Nephron progenitor cell (in vitro differentiated cells): ENCODE data around the gene FAM200B.
"Not testable (repeated sequence)": the region's sequence is repeated elsewhere in the genome, so short reads cannot be mapped to it uniquely, and the experiment has no call there.

Experiments used
- DNase-seq: peaks from one replicate; pipeline ENCODE4 v3.0.0; 2021
- H3K27ac Mint-ChIP-seq: 2 replicates; pipeline ENCODE4 v1.8.0; 2021; ENCODE audit warnings: mild to moderate bottlenecking, moderate library complexity, mixed read lengths
- H3K27me3 Mint-ChIP-seq: 2 replicates; pipeline ENCODE4 v1.8.0; 2021; ENCODE audit warnings: mild to moderate bottlenecking, low read depth, mixed read lengths; ENCODE audit not compliant: poor library complexity
- H3K36me3 Mint-ChIP-seq: 2 replicates; pipeline ENCODE4 v1.8.0; 2021; ENCODE audit warnings: low read depth, mixed read lengths
- H3K4me1 Mint-ChIP-seq: 2 replicates; pipeline ENCODE4 v1.8.0; 2021; ENCODE audit warnings: mixed read lengths
- H3K4me3 Mint-ChIP-seq: 2 replicates; pipeline ENCODE4 v1.8.0; 2021; ENCODE audit warnings: mild to moderate bottlenecking, moderate library complexity, mixed read lengths
- H3K9me3 Mint-ChIP-seq: 2 replicates; pipeline ENCODE4 v1.8.0; 2021; ENCODE audit warnings: mild to moderate bottlenecking, moderate library complexity, mixed read lengths
- TF ChIP-seq, protein P1 (sequence below): fragments of 200-600 bp; sonication (generic); IDR thresholded peaks from 2 replicates; pipeline ENCODE4 v1.5.0; 2021; ENCODE audit warnings: antibody characterized with exemption

Gene FAM200B

DNA sequence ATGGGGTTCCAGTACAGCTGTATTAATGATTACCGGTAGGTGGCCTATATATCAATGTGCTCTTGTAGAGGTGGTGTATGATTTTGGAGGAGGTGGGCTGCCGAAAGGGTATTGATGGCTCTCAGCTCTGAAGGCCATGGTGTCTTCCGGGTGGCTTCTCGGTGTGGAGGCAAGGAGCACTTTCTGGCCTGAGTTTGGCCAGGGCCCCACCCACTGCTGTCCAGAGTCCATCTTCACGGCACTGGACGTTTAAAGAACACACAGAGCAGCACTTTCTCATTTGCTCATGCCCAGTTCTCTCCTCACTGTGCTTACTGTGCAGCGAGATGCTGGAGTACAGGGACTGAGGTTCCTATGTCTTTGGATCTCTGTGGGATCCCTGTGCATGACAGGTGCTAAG is 37.3 kb downstream of the FAM200B start:
- H3K27me3 Mint-ChIP-seq = peaks cover 5% of the 10 kb centered on the region
- TF ChIP-seq, protein P1, sequence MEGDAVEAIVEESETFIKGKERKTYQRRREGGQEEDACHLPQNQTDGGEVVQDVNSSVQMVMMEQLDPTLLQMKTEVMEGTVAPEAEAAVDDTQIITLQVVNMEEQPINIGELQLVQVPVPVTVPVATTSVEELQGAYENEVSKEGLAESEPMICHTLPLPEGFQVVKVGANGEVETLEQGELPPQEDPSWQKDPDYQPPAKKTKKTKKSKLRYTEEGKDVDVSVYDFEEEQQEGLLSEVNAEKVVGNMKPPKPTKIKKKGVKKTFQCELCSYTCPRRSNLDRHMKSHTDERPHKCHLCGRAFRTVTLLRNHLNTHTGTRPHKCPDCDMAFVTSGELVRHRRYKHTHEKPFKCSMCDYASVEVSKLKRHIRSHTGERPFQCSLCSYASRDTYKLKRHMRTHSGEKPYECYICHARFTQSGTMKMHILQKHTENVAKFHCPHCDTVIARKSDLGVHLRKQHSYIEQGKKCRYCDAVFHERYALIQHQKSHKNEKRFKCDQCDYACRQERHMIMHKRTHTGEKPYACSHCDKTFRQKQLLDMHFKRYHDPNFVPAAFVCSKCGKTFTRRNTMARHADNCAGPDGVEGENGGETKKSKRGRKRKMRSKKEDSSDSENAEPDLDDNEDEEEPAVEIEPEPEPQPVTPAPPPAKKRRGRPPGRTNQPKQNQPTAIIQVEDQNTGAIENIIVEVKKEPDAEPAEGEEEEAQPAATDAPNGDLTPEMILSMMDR = no peak
- DNase-seq = no peak
- peaks cover 17% of the 10 kb centered on the region for H3K4me1 Mint-ChIP-seq
- H3K4me3 Mint-ChIP-seq = no peak overlapping the region
- no peak overlapping the region for H3K27ac Mint-ChIP-seq
- H3K9me3 Mint-ChIP-seq = no peaks in the 10 kb centered on the region
- H3K36me3 Mint-ChIP-seq = no peaks in the 10 kb centered on the region

DNA sequence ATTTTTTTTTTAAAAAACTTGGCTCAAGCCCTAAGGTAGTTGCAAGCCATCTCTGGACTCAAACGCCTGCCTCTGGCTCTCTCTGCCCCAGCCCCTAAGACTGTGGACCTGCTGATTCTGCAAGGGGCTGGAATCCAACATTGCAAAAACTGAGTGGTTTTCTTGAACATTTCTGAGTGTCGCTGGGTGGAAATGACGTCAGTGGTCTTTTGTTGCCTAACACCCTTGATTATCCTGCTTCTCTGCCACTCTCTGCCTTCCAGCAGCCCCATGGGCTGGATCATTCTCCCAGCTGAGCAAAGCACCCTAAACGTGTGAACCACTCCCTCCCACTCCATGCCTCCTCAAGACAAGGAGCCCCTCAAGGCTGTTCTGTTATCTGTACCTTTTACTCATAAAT is 37.9 kb downstream of the FAM200B start:
- DNase-seq = no peak
- TF ChIP-seq, protein P1 = no peak
- Mint-ChIP-seq H3K4me3 (no peak overlapping the region), H3K27me3 (peaks cover 5% of the 10 kb centered on the region), H3K9me3 (no peaks in the 10 kb centered on the region), H3K4me1 (peaks cover 16% of the 10 kb centered on the region), H3K36me3 (no peaks in the 10 kb centered on the region), H3K27ac (no peak overlapping the region)

DNA sequence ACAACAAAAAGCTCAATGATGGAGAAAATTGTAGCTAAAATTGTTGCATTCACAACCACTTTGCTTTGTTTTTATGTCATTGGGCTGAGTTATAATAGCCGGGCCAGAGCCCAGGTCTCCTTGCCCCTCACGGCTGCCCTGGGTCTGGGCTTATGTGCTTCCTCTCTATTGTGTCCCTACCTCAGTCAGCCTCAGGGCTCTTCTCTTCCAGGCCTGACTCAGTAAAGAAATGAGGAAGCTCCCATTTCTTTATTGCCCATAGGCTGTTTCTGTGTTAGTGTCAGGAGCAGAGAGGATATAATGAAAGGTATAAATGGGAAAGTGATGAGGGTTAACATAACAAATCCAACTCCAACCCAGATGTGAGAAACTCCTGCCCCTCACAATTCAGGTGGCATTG is 39.2 kb downstream of the FAM200B start:
- H3K4me1 Mint-ChIP-seq = peaks cover 12% of the 10 kb centered on the region
- H3K4me3 Mint-ChIP-seq = no peak overlapping the region
- DNase-seq = no peak
- H3K36me3 Mint-ChIP-seq = no peaks in the 10 kb centered on the region
- no peaks in the 10 kb centered on the region for H3K9me3 Mint-ChIP-seq
- H3K27ac Mint-ChIP-seq = no peak overlapping the region
- peaks cover 9% of the 10 kb centered on the region for H3K27me3 Mint-ChIP-seq
- TF ChIP-seq, protein P1 = no peak

DNA sequence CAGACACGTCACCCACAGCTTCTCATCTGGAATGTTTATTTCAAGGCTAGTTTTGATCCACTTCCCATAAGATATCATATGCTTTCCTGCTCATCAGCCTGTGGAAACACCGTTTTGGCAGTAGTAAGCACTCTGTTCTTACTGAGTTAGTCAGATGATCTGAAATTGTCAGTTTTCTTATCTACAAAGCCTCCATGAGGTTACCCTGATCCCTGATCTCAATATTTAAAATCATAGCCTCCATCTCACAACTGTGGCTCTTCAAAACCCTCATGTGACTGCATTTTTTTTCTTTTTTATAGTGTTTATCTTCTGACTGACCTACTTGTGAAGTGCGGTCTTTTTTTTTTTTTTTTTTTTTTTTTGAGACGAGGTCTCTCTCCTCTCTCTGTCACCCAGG is 44.0 kb downstream of the FAM200B start:
- TF ChIP-seq, protein P1 = no peak

DNA sequence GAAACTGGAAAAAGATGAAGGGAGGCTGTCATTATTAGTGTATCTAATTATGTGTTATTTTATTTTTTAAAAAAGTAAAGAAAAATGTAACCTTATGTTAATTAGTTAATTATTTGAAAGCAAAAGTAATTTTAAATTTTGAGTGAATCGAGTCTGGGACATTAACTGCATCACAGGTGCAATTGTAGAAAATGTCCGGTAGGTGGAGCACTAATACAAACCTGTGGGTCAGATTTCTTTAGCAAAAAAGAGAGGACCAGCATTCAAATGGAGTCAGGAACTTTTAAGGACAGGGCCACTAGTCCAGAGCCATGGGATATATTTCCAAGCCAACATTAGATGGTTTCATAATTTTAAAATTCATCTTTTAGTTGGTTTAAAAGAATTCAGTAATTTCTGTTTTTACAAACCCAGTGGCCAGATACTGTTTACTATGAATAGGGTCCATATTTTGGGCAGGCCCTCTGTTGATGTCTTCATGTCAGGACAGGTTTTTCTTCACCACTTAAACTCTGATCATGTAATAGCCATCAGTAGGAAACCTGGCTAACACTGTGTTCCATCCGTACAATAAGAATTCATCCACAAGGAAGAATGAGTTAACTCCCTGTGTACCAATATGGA is 48.4 kb downstream of the FAM200B start:
- Mint-ChIP-seq H3K27me3 (peaks cover 8% of the 10 kb centered on the region), H3K36me3 (no peaks in the 10 kb centered on the region), H3K27ac (no peak overlapping the region), H3K4me3 (no peak overlapping the region), H3K9me3 (peaks cover 10% of the 10 kb centered on the region), H3K4me1 (peaks cover 5% of the 10 kb centered on the region)
- TF ChIP-seq, protein P1 = peak; percentile 90
- DNase-seq = peak; percentile 11

More for the DNA sequence above, 44.0 kb downstream of the FAM200B start:
- Mint-ChIP-seq H3K36me3 (no peaks in the 10 kb centered on the region), H3K27ac (no peak overlapping the region), H3K9me3 (no peaks in the 10 kb centered on the region), H3K27me3 (peaks cover 6% of the 10 kb centered on the region), H3K4me1 (peaks cover 5% of the 10 kb centered on the region), H3K4me3 (no peak overlapping the region)
- DNase-seq = no peak

DNA sequence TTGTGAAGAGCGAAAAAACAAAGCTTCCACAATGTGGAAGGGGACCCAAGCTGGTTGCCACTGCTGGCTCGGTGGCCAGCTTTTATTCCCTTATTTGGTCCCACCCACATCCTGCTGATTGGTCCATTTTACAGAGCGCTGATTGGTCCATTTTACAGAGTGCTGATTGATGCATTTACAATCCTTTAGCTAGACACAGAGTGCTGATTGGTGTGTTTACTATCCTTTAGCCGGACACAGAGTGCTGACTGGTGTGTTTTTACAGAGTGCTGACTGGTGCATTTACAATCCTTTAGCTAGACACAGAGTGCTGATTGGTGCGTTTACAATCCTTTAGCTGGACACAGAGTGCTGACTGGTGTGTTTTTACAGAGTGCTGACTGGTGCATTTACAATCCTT is 51.4 kb downstream of the FAM200B start:
- not testable (repeated sequence) for H3K36me3 Mint-ChIP-seq, H3K27ac Mint-ChIP-seq, H3K4me1 Mint-ChIP-seq, H3K9me3 Mint-ChIP-seq, DNase-seq, H3K4me3 Mint-ChIP-seq
- peaks cover 18% of the 10 kb centered on the region for H3K27me3 Mint-ChIP-seq
